Loucy (cell line): Measurements from ENCODE around the gene WNK2.
"Not testable (repeated sequence)": the region's sequence is repeated elsewhere in the genome, so short reads cannot be mapped to it uniquely, and the experiment has no call there.

ENCODE experiments used
- CTCF ChIP-seq: fragments of 200-600 bp; sonication (generic); conservative IDR thresholded peaks from 2 replicates; pipeline ENCODE4 v1.5.1; 2014; ENCODE audit warnings: mild to moderate bottlenecking, antibody characterized with exemption, low read length
- EZH2phosphoT487 ChIP-seq: fragments of 200-600 bp; IDR thresholded peaks from 2 replicates; pipeline ENCODE4 v1.6.1; 2018; ENCODE audit warnings: antibody characterized with exemption, mild to moderate bottlenecking, moderate library complexity, borderline replicate concordance

DNA sequence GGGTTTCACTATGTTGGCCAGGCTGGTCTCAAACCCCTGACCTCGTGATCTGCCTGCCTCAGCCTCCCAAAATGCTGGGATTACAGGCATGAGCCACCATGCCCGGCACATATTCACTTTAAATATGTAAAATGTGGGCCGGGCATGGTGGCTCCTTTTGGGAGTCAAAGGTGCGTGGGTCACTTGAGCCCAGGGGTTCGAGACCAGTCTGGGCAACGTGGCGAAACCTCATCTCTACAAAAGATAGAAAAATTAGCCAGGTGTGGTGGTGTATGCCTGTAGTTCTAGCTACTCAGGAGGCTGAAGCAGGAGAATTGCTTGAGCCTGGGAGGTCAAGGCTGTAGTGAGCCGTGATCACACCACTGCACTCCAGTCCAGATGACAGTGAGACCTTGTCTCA lies 67.4 kb downstream of the WNK2 start:
- TF ChIP-seq CTCF, EZH2phosphoT487: not testable (repeated sequence)
